Mesodermal cell (in vitro differentiated cells): ENCODE results near the gene RPL28.
"Not testable (repeated sequence)": the region's sequence is repeated elsewhere in the genome, so short reads cannot be mapped to it uniquely, and the experiment has no call there.

Experiments used
- H3K27ac ChIP-seq: 2 replicates; pipeline ENCODE4 v1.7.0; 2013; ENCODE audit warnings: mild to moderate bottlenecking, low read depth, low read length, moderate library complexity; ENCODE audit not compliant: severe bottlenecking
- H3K36me3 ChIP-seq: 2 replicates; pipeline ENCODE4 v1.7.1; 2013; ENCODE audit warnings: mild to moderate bottlenecking, low read length, moderate library complexity; ENCODE audit not compliant: control insufficient read depth, insufficient read depth
- H3K4me1 ChIP-seq: one replicate; pipeline ENCODE4 v1.7.1; 2013; ENCODE audit warnings: mild to moderate bottlenecking, low read length; ENCODE audit not compliant: insufficient read depth, control insufficient read depth, poor library complexity, severe bottlenecking
- H3K4me3 ChIP-seq: 2 replicates; pipeline ENCODE4 v1.7.0; 2013; ENCODE audit warnings: low read length, control low read depth, mild to moderate bottlenecking; ENCODE audit not compliant: insufficient read depth, poor library complexity, severe bottlenecking; ENCODE audit errors: extremely low read depth
- H3K9me3 ChIP-seq: 2 replicates; pipeline ENCODE4 v1.7.1; 2013; ENCODE audit warnings: mild to moderate bottlenecking, low read length, moderate library complexity; ENCODE audit not compliant: control insufficient read depth
- WGBS, 2 experiments: methylation state at CpG; one replicate each; pipeline ENCODE4 v1.1.5; 2013; ENCODE audit warnings: missing lambda C conversion rate in 2 of 2; ENCODE audit not compliant: insufficient coverage in 2 of 2; 5-methylcytosine and 5-hydroxymethylcytosine counted together

Gene RPL28

DNA sequence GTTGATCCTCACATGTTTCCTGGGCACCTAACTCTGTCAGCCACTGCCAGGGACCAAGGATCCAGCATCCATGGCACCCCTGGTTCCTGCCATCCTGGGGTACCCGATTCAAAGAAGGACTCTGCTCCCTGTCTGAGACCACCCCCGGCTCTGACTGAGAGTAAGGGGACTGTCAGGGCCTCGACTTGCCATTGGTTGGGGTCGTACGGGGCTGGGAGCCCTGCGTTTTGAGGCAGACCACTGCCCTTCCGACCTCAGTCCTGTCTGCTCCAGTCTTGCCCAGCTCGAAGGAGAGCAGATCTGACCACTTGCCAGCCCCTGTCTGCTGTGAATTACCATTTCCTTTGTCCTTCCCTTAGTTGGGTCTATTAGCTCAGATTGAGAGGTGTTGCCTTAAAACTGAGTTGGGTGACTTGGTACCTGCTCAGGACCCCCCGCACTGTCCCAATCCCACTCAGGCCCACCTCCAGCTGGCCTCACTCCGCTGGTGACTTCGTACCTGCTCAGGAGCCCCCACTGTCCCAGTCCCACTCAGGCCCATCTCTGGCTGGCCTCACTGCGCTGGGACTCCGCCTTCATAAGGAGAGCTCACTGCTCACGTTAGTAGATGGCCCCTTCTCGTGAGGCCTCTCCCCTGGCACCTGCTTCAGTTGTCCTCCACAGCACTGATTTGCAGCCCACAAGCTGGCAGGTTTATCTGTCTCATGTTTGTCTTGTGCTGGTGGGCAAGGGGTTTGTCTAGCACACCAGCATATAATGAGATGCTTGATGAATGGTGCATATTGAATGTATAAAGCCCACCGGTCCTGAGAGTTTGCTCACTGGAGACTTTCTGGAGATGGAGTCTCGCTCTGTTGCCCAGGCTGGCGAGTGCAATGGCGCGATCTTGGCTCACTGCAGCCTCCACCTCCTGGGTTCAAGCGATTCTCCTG, 3.9 kb downstream of the RPL28 start:
- no peak overlapping the region for H3K4me3 ChIP-seq
- WGBS, 2 experiments = 88 to 94% methylated on average over 15 to 19 of the region's 21 CpGs
- H3K27ac ChIP-seq = no peak overlapping the region
- H3K9me3 ChIP-seq = no peaks in the 10 kb centered on the region
- peaks cover 49% of the 10 kb centered on the region for H3K36me3 ChIP-seq
- peaks cover 38% of the 10 kb centered on the region for H3K4me1 ChIP-seq

DNA sequence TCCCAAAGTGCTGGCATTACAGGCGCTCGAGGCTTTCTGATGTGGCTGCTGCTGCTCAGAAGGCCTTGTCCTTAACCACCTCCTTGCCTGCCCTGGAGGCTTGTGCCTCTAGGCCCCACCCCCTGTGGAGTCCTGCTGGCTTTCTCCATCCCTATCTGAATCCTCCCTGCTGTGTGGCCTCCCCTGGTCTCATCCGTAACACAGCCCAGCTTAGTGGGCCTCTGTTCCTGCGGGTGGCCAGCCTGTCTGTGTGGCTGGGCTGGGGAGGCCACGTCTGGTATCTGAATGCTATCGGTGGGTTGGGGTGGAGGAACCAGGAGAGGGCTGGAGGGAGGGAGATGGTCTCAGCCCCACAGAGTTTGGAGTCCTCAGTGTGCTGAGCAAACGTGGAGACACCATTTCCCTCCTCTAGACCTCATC, 4.7 kb downstream of the RPL28 start:
- peaks cover 34% of the 10 kb centered on the region for H3K4me1 ChIP-seq
- H3K27ac ChIP-seq = no peak overlapping the region
- WGBS, 2 experiments = 65 to 77% methylated on average over 5 to 6 of the region's 7 CpGs

DNA sequence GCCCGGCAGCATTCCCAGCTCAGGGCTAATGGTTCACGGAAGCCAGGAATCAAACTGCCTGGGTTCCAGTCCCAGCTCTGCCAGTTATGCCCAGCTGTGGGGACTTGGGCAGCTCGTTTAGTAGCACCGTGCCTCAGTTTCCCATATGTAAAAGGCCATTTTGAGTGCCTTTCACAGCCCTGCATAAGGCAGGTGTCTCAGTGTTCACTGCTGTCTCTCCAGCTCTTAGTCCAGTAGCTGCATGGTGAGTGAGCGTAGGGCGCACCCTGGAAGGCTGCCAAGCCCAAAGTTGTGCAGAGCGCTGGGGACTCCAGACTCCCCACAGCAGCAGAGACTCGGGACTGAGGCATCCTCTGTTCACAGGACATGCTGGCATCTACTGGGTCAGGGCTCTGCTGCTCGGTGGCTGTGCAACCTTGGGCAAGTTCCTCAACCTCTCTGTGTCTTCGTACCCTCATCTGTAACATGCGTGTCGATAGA, 5.5 kb downstream of the RPL28 start:
- Histone ChIP-seq H3K9me3 (no peaks in the 10 kb centered on the region), H3K27ac (no peak overlapping the region), H3K4me1 (peaks cover 34% of the 10 kb centered on the region), H3K4me3 (no peak overlapping the region), H3K36me3 (peaks cover 49% of the 10 kb centered on the region)
- WGBS, 2 experiments = 94% methylated on average over 9 to 12 of the region's 12 CpGs

More for the DNA sequence above, 4.7 kb downstream of the RPL28 start:
- no peaks in the 10 kb centered on the region for H3K9me3 ChIP-seq
- H3K4me3 ChIP-seq = no peak overlapping the region
- peaks cover 49% of the 10 kb centered on the region for H3K36me3 ChIP-seq

DNA sequence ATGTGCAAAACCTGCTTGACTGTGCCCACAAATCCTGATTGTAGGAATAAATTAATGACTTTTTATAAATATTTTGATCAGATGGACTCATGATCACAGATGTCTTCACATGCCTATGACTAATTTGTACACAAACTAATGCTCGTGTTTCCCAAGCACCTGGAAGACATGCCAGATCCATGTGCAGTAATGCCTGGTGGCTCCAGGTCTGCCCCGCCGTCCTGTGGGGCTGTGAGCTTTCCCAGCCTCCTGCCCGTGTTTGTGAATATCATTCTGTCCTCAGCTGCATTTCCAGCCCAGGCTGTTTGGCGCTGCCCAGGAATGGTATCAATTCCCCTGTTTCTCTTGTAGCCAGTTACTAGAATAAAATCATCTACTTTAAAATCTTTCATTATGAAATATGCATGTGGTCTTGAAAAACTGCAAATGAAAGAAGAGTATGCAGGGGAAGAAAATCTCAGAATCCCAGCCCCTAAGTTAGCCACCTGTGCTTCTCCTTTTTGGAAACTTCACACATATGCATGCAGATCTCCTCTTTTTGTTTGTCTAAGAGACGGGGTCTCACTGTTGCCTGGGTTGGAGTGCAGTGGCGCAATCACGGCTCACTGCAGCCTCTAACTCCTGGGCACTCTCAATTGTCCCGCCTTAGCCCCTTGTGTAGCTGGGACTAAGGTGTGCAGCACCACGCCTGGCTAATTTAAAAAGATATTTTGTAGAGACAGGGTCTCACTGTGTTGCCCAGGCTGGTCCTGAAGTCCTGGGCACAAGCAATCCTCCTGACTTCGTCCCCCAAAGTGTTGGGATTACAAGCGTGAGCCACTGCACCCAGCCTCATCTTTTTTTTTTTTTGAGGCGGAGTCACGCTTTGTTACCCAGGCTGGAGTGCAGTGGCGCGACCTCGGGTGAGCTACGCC, 6.2 kb downstream of the RPL28 start:
- Histone ChIP-seq H3K4me3 (no peak overlapping the region), H3K27ac (no peak overlapping the region), H3K36me3 (peaks cover 42% of the 10 kb centered on the region), H3K4me1 (peaks cover 34% of the 10 kb centered on the region), H3K9me3 (no peaks in the 10 kb centered on the region)
- WGBS, 2 experiments = 52 to 59% methylated on average over 14 to 17 of the region's 18 CpGs

DNA sequence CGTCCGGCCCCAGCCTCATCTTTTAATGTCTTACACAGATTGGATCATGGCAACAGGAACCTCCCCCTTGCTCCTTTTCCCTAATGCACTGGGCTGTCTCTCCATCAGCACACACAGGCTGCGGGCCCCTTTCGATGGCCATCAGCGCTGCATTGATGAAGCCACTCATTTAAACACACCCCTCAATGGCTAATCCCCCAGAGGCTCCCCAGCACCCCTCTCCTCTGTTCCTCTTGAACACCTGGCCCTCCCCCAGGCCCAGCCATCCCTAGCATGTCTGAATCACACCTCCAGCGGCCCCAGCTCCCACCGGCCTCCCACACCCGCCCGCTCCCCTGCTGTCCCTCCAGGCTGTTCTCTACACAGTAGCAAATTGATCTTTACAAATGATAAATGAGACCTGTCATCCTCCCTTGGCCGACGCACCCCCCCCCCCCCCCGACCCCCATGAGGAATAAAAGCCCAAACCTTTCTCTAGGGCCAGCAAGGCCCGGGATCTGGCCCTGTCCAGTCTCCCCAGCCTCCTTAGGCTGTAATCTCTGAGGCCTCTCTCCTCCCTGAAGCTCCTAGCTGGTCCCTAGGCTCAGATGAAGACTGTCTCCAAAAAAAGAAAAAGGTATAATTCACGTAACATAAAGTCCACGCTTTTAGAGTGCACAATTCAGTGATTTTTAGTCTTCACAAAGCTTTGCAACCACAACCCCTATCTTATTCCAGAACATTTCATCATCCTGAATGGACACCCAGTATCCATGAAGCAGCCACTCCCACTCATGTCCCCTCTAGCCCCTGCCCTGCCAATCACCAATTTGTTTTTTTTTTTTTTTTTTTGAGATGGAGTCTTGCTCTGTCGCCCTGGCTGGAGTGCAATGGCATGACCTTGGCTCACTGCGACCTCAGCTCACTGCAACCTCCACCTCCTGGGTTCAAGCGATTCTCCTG, 7.4 kb downstream of the RPL28 start:
- Histone ChIP-seq H3K27ac (peak overlapping the region; percentile 41), H3K9me3 (no peaks in the 10 kb centered on the region)
- 28 to 32% methylated on average over 15 to 17 of the region's 18 CpGs for WGBS, 2 experiments

DNA sequence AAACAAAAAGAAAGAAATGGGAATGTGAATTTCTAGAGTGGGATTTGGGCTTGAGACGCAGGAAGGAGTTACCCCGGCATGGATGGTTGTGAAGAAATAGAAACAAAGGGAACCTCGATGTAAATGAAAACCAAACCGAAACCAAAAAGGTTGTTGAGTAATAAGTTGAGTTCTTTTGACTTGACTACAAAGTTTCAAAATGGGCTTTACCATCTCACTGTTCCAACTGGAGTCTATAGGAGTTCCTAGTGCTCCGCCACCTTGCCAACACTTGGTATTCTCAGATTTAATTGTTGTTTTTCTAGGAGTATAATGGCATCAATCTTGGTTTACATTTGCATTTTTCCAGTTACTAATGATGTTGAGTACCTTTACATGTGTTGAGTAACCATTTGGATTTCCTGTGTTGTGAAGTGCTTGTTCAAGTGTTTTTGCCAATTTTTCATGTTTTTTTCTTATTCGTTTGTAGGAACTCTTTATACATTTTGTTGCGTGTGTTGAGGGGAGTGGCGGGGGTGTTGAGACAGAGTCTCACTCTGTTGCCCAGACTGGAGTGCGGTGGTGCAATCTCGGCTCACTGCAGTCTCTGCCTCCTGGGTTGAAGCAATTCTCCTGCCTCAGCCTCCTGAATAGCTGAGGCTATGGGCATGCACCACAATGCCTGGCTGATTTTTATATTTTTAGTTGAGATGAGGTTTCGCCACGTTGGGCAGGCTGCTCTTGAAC, 12.6 kb downstream of the RPL28 start:
- H3K27ac ChIP-seq = no peak overlapping the region
- H3K9me3 ChIP-seq = no peaks in the 10 kb centered on the region
- H3K4me1 ChIP-seq = no peaks in the 10 kb centered on the region
- 94 to 97% methylated on average over 9 of the region's 12 CpGs for WGBS, 2 experiments
- peaks cover 30% of the 10 kb centered on the region for H3K36me3 ChIP-seq
- no peak overlapping the region for H3K4me3 ChIP-seq

More for the DNA sequence above, 7.4 kb downstream of the RPL28 start:
- H3K4me3 ChIP-seq = no peak overlapping the region
- H3K4me1 ChIP-seq = peaks cover 22% of the 10 kb centered on the region
- peaks cover 31% of the 10 kb centered on the region for H3K36me3 ChIP-seq

DNA sequence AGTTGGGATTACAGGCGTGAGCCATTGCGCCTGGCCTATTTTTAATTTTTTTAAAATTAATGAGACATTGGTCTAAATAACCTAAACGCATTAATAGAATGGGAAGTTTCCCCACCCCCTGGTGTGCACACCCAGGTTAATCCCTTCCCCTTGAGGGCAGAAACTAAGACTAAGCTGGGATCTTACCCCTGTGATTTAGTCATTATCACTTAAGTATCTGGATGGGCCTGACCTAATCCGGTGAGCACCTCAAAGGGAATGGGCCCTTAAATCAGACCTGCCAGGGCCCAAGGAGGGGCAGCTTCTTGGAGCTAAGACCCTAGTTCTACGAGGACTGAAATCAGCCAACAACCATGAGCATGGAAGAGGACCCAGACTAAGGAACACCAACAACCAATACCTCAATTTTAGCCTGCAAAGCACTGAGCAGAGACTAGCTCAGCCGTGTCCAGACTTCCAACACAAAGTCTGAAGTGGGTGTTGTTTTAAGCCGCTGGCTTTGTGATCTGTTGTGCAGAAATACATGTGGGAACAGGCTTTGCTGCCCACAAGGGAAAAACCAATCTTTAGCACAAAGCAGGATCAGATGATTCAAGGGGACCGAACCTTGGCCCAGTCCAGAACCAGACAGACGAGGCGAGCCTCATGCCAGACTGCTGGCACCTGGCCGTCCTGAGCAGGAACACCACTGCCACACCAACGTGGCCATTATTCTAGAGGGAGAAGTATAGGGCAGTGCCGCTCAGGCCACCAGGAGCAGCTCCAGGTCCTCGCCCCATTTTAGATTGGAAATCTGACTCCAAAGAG, 14.8 kb downstream of the RPL28 start:
- H3K27ac ChIP-seq = no peak overlapping the region

DNA sequence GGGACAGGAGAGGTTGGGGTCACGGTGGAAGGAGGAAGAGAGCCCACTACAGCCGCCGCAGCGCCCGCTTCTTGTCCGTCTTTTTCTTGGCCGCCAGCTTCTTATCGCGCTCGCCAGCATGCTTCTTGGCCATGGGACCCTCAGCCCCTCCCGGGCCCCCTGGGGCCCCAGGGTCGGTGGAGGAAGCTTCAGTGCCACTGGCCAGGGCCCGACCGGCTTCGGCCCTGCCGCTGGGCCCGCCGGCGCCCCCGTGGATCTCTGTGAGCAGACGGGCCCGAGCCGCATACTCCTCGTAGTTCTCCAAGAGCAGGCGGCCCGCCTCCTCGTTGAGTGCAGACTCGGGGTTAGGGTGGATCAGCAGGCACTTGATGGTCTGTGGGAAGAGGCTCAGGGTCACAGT, 15.7 kb downstream of the RPL28 start:
- not testable (repeated sequence) for H3K9me3 ChIP-seq, H3K4me3 ChIP-seq, H3K27ac ChIP-seq
- peaks cover 12% of the 10 kb centered on the region for H3K4me1 ChIP-seq
- whole genome bisulfite sequencing, 2 experiments = 76% methylated on average over 4 of the region's 28 CpGs; no CpG with 5 or more reads in 1 of the 2 experiments
- H3K36me3 ChIP-seq = peaks cover 61% of the 10 kb centered on the region

More for the DNA sequence above, 14.8 kb downstream of the RPL28 start:
- no peaks in the 10 kb centered on the region for H3K9me3 ChIP-seq
- 97 to 98% methylated on average over 10 to 11 of the region's 14 CpGs for WGBS, 2 experiments
- peaks cover 52% of the 10 kb centered on the region for H3K36me3 ChIP-seq
- H3K4me1 ChIP-seq = peaks cover 3% of the 10 kb centered on the region
- no peak overlapping the region for H3K4me3 ChIP-seq

DNA sequence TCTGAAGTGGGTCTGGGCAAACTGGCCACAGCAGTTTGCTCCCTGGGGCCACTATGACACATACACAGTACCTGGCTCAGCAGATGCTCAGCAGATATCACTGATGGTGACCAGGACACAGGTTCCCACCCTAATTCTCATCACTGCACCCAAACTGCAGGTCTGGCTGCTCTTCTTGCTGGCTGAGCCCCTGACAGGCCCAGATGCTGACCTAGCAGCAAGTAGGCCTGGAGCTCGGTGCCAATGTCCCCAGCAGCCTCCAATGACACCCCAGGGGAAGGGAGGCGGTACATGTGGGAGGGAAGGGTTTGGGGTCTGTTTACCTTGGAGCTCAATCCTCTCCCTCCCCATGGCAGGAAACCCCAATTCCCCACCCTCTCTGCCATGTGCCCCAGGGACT, 16.8 kb downstream of the RPL28 start:
- Histone ChIP-seq H3K4me3 (no peak overlapping the region), H3K9me3 (no peaks in the 10 kb centered on the region), H3K27ac (no peak overlapping the region), H3K4me1 (peaks cover 12% of the 10 kb centered on the region), H3K36me3 (peaks cover 64% of the 10 kb centered on the region)
- 88 to 100% methylated on average over 1 of the region's 2 CpGs for WGBS, 2 experiments
